HG03103 (cell line): ENCODE data around the gene CARMIL3.
"Not testable (repeated sequence)": the region's sequence is repeated elsewhere in the genome, so short reads cannot be mapped to it uniquely, and the experiment has no call there.

Experiments
- ATAC-seq: cut with Tn5 transposase; IDR thresholded peaks from one replicate; pipeline ENCODE4 v1.9.1; 2021; ENCODE audit warnings: low read depth; ENCODE audit not compliant: unreplicated experiment

CARMIL3 gene

GRCh38 chr14:24051789-24052655 lies at the start of gene CARMIL3:
Gene CARMIL3, plus strand, starts transcription at chr14:24052009. Its CDS starts 145 bp downstream, at chr14:24052154.
- ATAC-seq: no peak

- ATAC-seq: not testable (repeated sequence)
These were observed 45.4 kb upstream of the CARMIL3 start for GRCh38 chr14:24006471-24006816.

GRCh38 chr14:24006817-24007652 lies 44.8 kb upstream of the CARMIL3 start:
- peak; percentile 64 for ATAC-seq

GRCh38 chr14:24011051-24011450 lies 40.8 kb upstream of the CARMIL3 start:
- no peak for ATAC-seq

GRCh38 chr14:24012726-24013273 lies 39.0 kb upstream of the CARMIL3 start:
- not testable (repeated sequence) for ATAC-seq

- ATAC-seq: no peak
These were observed 37.9 kb upstream of the CARMIL3 start for GRCh38 chr14:24013654-24014514.

- ATAC-seq: not testable (repeated sequence)
These were observed 36.1 kb upstream of the CARMIL3 start for GRCh38 chr14:24015745-24016144.

GRCh38 chr14:24018978-24019377 lies 32.8 kb upstream of the CARMIL3 start:
- ATAC-seq: not testable (repeated sequence)

- ATAC-seq: not testable (repeated sequence)
These were observed 31.9 kb upstream of the CARMIL3 start for GRCh38 chr14:24019944-24020343.

- not testable (repeated sequence) for ATAC-seq
These were observed 31.3 kb upstream of the CARMIL3 start for GRCh38 chr14:24020520-24020919.

GRCh38 chr14:24024939-24025418 lies 26.8 kb upstream of the CARMIL3 start:
- not testable (repeated sequence) for ATAC-seq

- not testable (repeated sequence) for ATAC-seq
These were observed 22.1 kb upstream of the CARMIL3 start for GRCh38 chr14:24029687-24030086.

GRCh38 chr14:24031331-24031730 lies 20.5 kb upstream of the CARMIL3 start:
- not testable (repeated sequence) for ATAC-seq

- no peak for ATAC-seq
These were observed 18.9 kb upstream of the CARMIL3 start for GRCh38 chr14:24032727-24033418.

GRCh38 chr14:24035769-24036168 lies 16.0 kb upstream of the CARMIL3 start:
- not testable (repeated sequence) for ATAC-seq

- ATAC-seq: peak; percentile 51
These were observed 15.4 kb upstream of the CARMIL3 start for GRCh38 chr14:24036169-24036962.

- ATAC-seq: not testable (repeated sequence)
These were observed 14.7 kb upstream of the CARMIL3 start for GRCh38 chr14:24036963-24037657.

GRCh38 chr14:24037658-24038037 lies 14.2 kb upstream of the CARMIL3 start:
- ATAC-seq: no peak
